Astrocyte (in vitro differentiated cells and primary cell): Measurements from ENCODE around the gene LAMB4. TPM values are rescaled to one million over a fixed set of nuclear protein-coding genes. Genes with fewer than 3 reads are reported as not detected.

Experiments
- DNase-seq: peaks from one replicate; pipeline ENCODE4 v3.0.0-alpha.2; 2010; ENCODE audit warnings: low read depth
- FAIRE-seq: peaks from 2 replicates; lab custom pipeline; 2011; peaks lifted over from hg19 to GRCh38; lab: Jason Lieb, UNC
- H2AFZ ChIP-seq: 2 replicates; pipeline ENCODE4 v1.6.0; 2012; ENCODE audit warnings: low read depth, low read length, inconsistent platforms
- H3K27ac ChIP-seq: 2 replicates; pipeline ENCODE4 v1.5.1; 2011; ENCODE audit warnings: low read depth, low read length, inconsistent platforms
- H3K27me3 ChIP-seq: 2 replicates; pipeline ENCODE4 v1.6.0; 2011; ENCODE audit warnings: low read length, inconsistent platforms; ENCODE audit not compliant: insufficient read depth
- H3K36me3 ChIP-seq: 2 replicates; pipeline ENCODE4 v1.5.1; 2011; ENCODE audit warnings: low read length, inconsistent platforms; ENCODE audit not compliant: insufficient read depth
- H3K4me1 ChIP-seq: 2 replicates; pipeline ENCODE4 v1.5.1; 2011; ENCODE audit warnings: low read length, inconsistent platforms; ENCODE audit not compliant: insufficient read depth
- H3K4me2 ChIP-seq: 2 replicates; pipeline ENCODE4 v1.6.0; 2012; ENCODE audit warnings: low read length, inconsistent platforms
- H3K4me3 ChIP-seq: 2 replicates; pipeline ENCODE4 v1.5.1; 2011; ENCODE audit warnings: low read depth, mild to moderate bottlenecking, low read length, inconsistent platforms; ENCODE audit not compliant: insufficient read depth
- H3K79me2 ChIP-seq: 2 replicates; pipeline ENCODE4 v1.6.0; 2012; ENCODE audit warnings: mild to moderate bottlenecking, low read length, inconsistent platforms; ENCODE audit not compliant: insufficient read depth
- H3K9ac ChIP-seq: 2 replicates; pipeline ENCODE4 v1.6.0; 2012; ENCODE audit warnings: mild to moderate bottlenecking, low read length, inconsistent platforms
- H3K9me3 ChIP-seq: 2 replicates; pipeline ENCODE4 v1.5.1; 2012; ENCODE audit warnings: low read depth, mild to moderate bottlenecking, low read length, inconsistent platforms; ENCODE audit not compliant: insufficient read depth
- H4K20me1 ChIP-seq: 2 replicates; pipeline ENCODE4 v1.6.0; 2012; ENCODE audit warnings: low read length, inconsistent platforms; ENCODE audit not compliant: insufficient read depth
- H3K27ac Mint-ChIP-seq: one replicate; pipeline ENCODE4 v1.8.0; 2021; ENCODE audit warnings: mild to moderate bottlenecking, mixed read lengths; ENCODE audit not compliant: unreplicated experiment
- H3K27me3 Mint-ChIP-seq: one replicate; pipeline ENCODE4 v1.8.0; 2021; ENCODE audit warnings: low read depth, mixed read lengths; ENCODE audit not compliant: unreplicated experiment
- H3K36me3 Mint-ChIP-seq: one replicate; pipeline ENCODE4 v1.8.0; 2021; ENCODE audit warnings: low read depth, mixed read lengths; ENCODE audit not compliant: unreplicated experiment
- H3K4me1 Mint-ChIP-seq: one replicate; pipeline ENCODE4 v1.8.0; 2021; ENCODE audit warnings: low read depth, mixed read lengths; ENCODE audit not compliant: unreplicated experiment
- H3K4me3 Mint-ChIP-seq: one replicate; pipeline ENCODE4 v1.8.0; 2021; ENCODE audit warnings: mild to moderate bottlenecking, moderate library complexity, mixed read lengths; ENCODE audit not compliant: unreplicated experiment
- H3K9me3 Mint-ChIP-seq: one replicate; pipeline ENCODE4 v1.8.0; 2021; ENCODE audit warnings: mild to moderate bottlenecking, mixed read lengths; ENCODE audit not compliant: unreplicated experiment
- CTCF ChIP-seq: IDR thresholded peaks from 2 replicates; pipeline ENCODE4 v1.5.1; 2011; ENCODE audit warnings: low read depth, mild to moderate bottlenecking, inconsistent platforms, low read length, moderate library complexity; ENCODE audit not compliant: insufficient read depth
- EZH2 ChIP-seq: IDR thresholded peaks from 2 replicates; pipeline ENCODE4 v1.6.1; 2012; ENCODE audit warnings: mild to moderate bottlenecking, low read length, inconsistent platforms; ENCODE audit not compliant: insufficient read depth
- total RNA-seq: library from RNA; stranded (reverse); gene quantifications from 2 replicates; pipeline ENCODE4 v1.2.1, GENCODE V29; 2021

The LAMB4 gene
- total RNA-seq, 1 donor from 2014 or later = 0.16 TPM

- Histone ChIP-seq H4K20me1 (no peaks in the 10 kb centered on the region), H3K9ac (no peak overlapping the region), H2AFZ (no peak overlapping the region), H3K4me1 (peaks cover 39% of the 10 kb centered on the region), H3K27ac (no peak overlapping the region), H3K9me3 (no peaks in the 10 kb centered on the region), H3K27me3 (no peaks in the 10 kb centered on the region), H3K79me2 (no peaks in the 10 kb centered on the region), H3K4me2 (no peak overlapping the region), H3K4me3 (no peak overlapping the region), H3K36me3 (no peaks in the 10 kb centered on the region)
- TF ChIP-seq CTCF = no peak
- TF ChIP-seq EZH2 = no peak
- no peaks in the 10 kb centered on the region for H3K36me3 Mint-ChIP-seq
- H3K4me1 Mint-ChIP-seq = peaks cover 21% of the 10 kb centered on the region
- FAIRE-seq (no peak), DNase-seq (no peak)
- H3K27ac Mint-ChIP-seq = no peak overlapping the region
- no peaks in the 10 kb centered on the region for H3K9me3 Mint-ChIP-seq
- no peak overlapping the region for H3K4me3 Mint-ChIP-seq
- no peaks in the 10 kb centered on the region for H3K27me3 Mint-ChIP-seq
Observed at GRCh38 chr7:108018668-108019067, 111.5 kb downstream of the LAMB4 start.

GRCh38 chr7:108017776-108018151 lies 112.4 kb downstream of the LAMB4 start:
- no peak for DNase-seq
- Mint-ChIP-seq H3K27ac (no peak overlapping the region), H3K27me3 (no peaks in the 10 kb centered on the region), H3K4me1 (peaks cover 24% of the 10 kb centered on the region), H3K36me3 (no peaks in the 10 kb centered on the region), H3K4me3 (no peak overlapping the region), H3K9me3 (no peaks in the 10 kb centered on the region)
- Histone ChIP-seq H3K9ac (no peak overlapping the region), H3K4me1 (peaks cover 47% of the 10 kb centered on the region), H4K20me1 (no peaks in the 10 kb centered on the region), H3K27ac (no peak overlapping the region), H3K4me3 (no peak overlapping the region), H3K36me3 (no peaks in the 10 kb centered on the region), H3K9me3 (no peaks in the 10 kb centered on the region), H3K79me2 (no peaks in the 10 kb centered on the region), H2AFZ (no peak overlapping the region), H3K27me3 (no peaks in the 10 kb centered on the region), H3K4me2 (no peak overlapping the region)
- FAIRE-seq = no peak
- no peak for TF ChIP-seq CTCF

- Histone ChIP-seq H3K27me3 (no peaks in the 10 kb centered on the region), H3K4me3 (no peak overlapping the region), H3K36me3 (no peaks in the 10 kb centered on the region), H3K9me3 (no peaks in the 10 kb centered on the region), H3K27ac (peak overlapping the region; percentile 92), H2AFZ (no peak overlapping the region), H3K4me2 (no peak overlapping the region), H3K79me2 (no peaks in the 10 kb centered on the region), H3K9ac (no peak overlapping the region), H3K4me1 (peaks cover 53% of the 10 kb centered on the region), H4K20me1 (no peaks in the 10 kb centered on the region)
- no peak overlapping the region for H3K4me3 Mint-ChIP-seq
- H3K36me3 Mint-ChIP-seq = no peaks in the 10 kb centered on the region
- DNase-seq (no peak), FAIRE-seq (peak; percentile 5)
- TF ChIP-seq CTCF (peak; percentile 58), EZH2 (no peak)
- no peaks in the 10 kb centered on the region for H3K9me3 Mint-ChIP-seq
- no peaks in the 10 kb centered on the region for H3K27me3 Mint-ChIP-seq
- peaks cover 28% of the 10 kb centered on the region for H3K4me1 Mint-ChIP-seq
- no peak overlapping the region for H3K27ac Mint-ChIP-seq
Observed at GRCh38 chr7:108016841-108017775, 113.1 kb downstream of the LAMB4 start.
